ENCODE results near the gene IRGC.

- TF ChIP-seq POLR2A (IDR thresholded peaks at IDR 0.05), result no peak
- no peak for TF ChIP-seq CTCF (IDR thresholded peaks at IDR 0.05)
Measured at GRCh38 chr19:43767818-43768217, 51.9 kb downstream of the IRGC start.
